HG03066 (cell line): Measurements from ENCODE around the gene NNMT.

Source experiments
- ATAC-seq: cut with Tn5 transposase; IDR thresholded peaks from one replicate; pipeline ENCODE4 v1.9.1; 2021; ENCODE audit warnings: low read depth; ENCODE audit not compliant: unreplicated experiment

Gene NNMT

GRCh38 chr11:114295676-114296604, at the start of gene NNMT:
Gene NNMT (plus strand): TSS chr11:114296399. CDS start chr11:114296557, 158 bp downstream.
- no peak for ATAC-seq

- ATAC-seq, result no peak
Observed at GRCh38 chr11:114247070-114247789, 49.0 kb upstream of the NNMT start.

- no peak for ATAC-seq
Observed at GRCh38 chr11:114250180-114250579, 46.0 kb upstream of the NNMT start.

- no peak for ATAC-seq
Observed at GRCh38 chr11:114250993-114251814, 45.0 kb upstream of the NNMT start.

- no peak for ATAC-seq
Observed at GRCh38 chr11:114251815-114252337, 44.3 kb upstream of the NNMT start.

GRCh38 chr11:114252767-114253166, 43.4 kb upstream of the NNMT start:
- no peak for ATAC-seq

- ATAC-seq, result no peak
Observed at GRCh38 chr11:114253771-114254170, 42.4 kb upstream of the NNMT start.

- ATAC-seq, result no peak
Observed at GRCh38 chr11:114254571-114255146, 41.5 kb upstream of the NNMT start.

- ATAC-seq, result no peak
Observed at GRCh38 chr11:114255289-114255688, 40.9 kb upstream of the NNMT start.

- ATAC-seq, result no peak
Observed at GRCh38 chr11:114256176-114256966, 39.8 kb upstream of the NNMT start.

GRCh38 chr11:114256967-114257286, 39.3 kb upstream of the NNMT start:
- ATAC-seq, result no peak

- no peak for ATAC-seq
Observed at GRCh38 chr11:114257621-114258558, 38.3 kb upstream of the NNMT start.

- no peak for ATAC-seq
Observed at GRCh38 chr11:114258696-114259095, 37.5 kb upstream of the NNMT start.

GRCh38 chr11:114259124-114259526, 37.1 kb upstream of the NNMT start:
- ATAC-seq, result no peak

GRCh38 chr11:114259551-114259983, 36.6 kb upstream of the NNMT start:
- no peak for ATAC-seq

- no peak for ATAC-seq
Observed at GRCh38 chr11:114260077-114260476, 36.1 kb upstream of the NNMT start.

GRCh38 chr11:114260483-114260882, 35.7 kb upstream of the NNMT start:
- ATAC-seq, result no peak

GRCh38 chr11:114261791-114262190, 34.4 kb upstream of the NNMT start:
- ATAC-seq, result no peak
